ENCODE measurements around the gene ALOXE3. TPM values are rescaled to one million over a fixed set of nuclear protein-coding genes. Genes with fewer than 3 reads are reported as not detected.

Gene ALOXE3
- total RNA-seq, 1 donor from 2014 or later, result not detected

GRCh38 chr17:8095361-8095760 is 23.0 kb downstream of the ALOXE3 start:
- Mint-ChIP-seq H3K27ac (ENCODE audit: unreplicated experiment) (no peak overlapping the region), H3K36me3 (ENCODE audit: unreplicated experiment) (no peaks in the 10 kb centered on the region), H3K4me1 (ENCODE audit: low read depth, unreplicated experiment) (no peaks in the 10 kb centered on the region), H3K27me3 (ENCODE audit: unreplicated experiment) (peaks cover 7% of the 10 kb centered on the region), H3K9me3 (ENCODE audit: unreplicated experiment) (peaks cover 6% of the 10 kb centered on the region), H3K4me3 (ENCODE audit: unreplicated experiment) (no peak overlapping the region)
- TF ChIP-seq, protein P1, sequence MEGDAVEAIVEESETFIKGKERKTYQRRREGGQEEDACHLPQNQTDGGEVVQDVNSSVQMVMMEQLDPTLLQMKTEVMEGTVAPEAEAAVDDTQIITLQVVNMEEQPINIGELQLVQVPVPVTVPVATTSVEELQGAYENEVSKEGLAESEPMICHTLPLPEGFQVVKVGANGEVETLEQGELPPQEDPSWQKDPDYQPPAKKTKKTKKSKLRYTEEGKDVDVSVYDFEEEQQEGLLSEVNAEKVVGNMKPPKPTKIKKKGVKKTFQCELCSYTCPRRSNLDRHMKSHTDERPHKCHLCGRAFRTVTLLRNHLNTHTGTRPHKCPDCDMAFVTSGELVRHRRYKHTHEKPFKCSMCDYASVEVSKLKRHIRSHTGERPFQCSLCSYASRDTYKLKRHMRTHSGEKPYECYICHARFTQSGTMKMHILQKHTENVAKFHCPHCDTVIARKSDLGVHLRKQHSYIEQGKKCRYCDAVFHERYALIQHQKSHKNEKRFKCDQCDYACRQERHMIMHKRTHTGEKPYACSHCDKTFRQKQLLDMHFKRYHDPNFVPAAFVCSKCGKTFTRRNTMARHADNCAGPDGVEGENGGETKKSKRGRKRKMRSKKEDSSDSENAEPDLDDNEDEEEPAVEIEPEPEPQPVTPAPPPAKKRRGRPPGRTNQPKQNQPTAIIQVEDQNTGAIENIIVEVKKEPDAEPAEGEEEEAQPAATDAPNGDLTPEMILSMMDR (IDR thresholded peaks at IDR 0.05; ENCODE audit: partially characterized antibody, unreplicated experiment), result no peak
- no peak for DNase-seq

GRCh38 chr17:8091033-8091687 is 27.2 kb downstream of the ALOXE3 start:
- TF ChIP-seq, protein P1 (IDR thresholded peaks at IDR 0.05; ENCODE audit: partially characterized antibody, unreplicated experiment), result no peak
- Mint-ChIP-seq H3K27ac (ENCODE audit: unreplicated experiment) (no peak overlapping the region), H3K4me1 (ENCODE audit: low read depth, unreplicated experiment) (no peaks in the 10 kb centered on the region), H3K27me3 (ENCODE audit: unreplicated experiment) (peaks cover 13% of the 10 kb centered on the region), H3K4me3 (ENCODE audit: unreplicated experiment) (no peak overlapping the region), H3K9me3 (ENCODE audit: unreplicated experiment) (peaks cover 1% of the 10 kb centered on the region), H3K36me3 (ENCODE audit: unreplicated experiment) (no peaks in the 10 kb centered on the region)
- no peak for DNase-seq

DNA sequence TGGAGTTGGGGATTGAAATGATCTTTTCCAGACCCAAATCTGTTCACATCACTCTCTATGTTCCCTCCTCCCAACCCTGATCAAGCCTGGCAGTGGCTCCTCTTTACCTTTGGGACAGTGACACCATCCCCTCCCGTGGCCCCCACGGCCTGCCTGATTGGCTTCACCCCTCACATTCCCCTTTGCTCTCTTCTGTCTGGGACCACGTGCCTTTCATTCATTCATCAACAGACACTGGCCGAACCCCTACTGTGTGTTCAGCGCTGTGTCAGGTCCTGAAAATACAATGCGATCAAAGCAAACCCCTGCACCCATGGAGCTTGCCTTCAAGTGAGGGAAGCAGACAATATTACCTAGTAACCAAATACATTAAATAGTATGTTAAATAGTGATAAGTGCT is 28.6 kb downstream of the ALOXE3 start:
- Mint-ChIP-seq H3K27ac (ENCODE audit: unreplicated experiment) (no peak overlapping the region), H3K9me3 (ENCODE audit: unreplicated experiment) (no peaks in the 10 kb centered on the region), H3K27me3 (ENCODE audit: unreplicated experiment) (peaks cover 16% of the 10 kb centered on the region), H3K4me3 (ENCODE audit: unreplicated experiment) (no peak overlapping the region), H3K36me3 (ENCODE audit: unreplicated experiment) (no peaks in the 10 kb centered on the region), H3K4me1 (ENCODE audit: low read depth, unreplicated experiment) (no peaks in the 10 kb centered on the region)
- TF ChIP-seq, protein P1 (IDR thresholded peaks at IDR 0.05; ENCODE audit: partially characterized antibody, unreplicated experiment), result no peak
- DNase-seq, result no peak

DNA sequence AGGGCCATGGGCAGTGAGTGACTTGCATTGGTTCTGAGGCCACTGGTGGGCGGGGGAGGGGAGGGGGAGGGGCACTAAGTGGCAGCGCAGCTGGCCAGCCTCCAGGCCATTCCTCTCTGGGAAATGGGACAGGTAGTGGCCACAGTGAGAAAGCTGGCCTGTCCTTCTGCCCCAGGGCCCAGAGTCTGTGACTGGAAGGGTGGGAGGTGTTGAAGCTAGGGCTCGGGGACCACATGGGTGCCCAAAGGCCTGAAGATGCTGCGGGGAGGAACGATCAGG is 30.4 kb downstream of the ALOXE3 start:
- Mint-ChIP-seq H3K4me1 (ENCODE audit: low read depth, unreplicated experiment) (no peaks in the 10 kb centered on the region), H3K27me3 (ENCODE audit: unreplicated experiment) (peaks cover 14% of the 10 kb centered on the region), H3K9me3 (ENCODE audit: unreplicated experiment) (no peaks in the 10 kb centered on the region), H3K27ac (ENCODE audit: unreplicated experiment) (no peak overlapping the region), H3K4me3 (ENCODE audit: unreplicated experiment) (no peak overlapping the region), H3K36me3 (ENCODE audit: unreplicated experiment) (no peaks in the 10 kb centered on the region)
- TF ChIP-seq, protein P1 (IDR thresholded peaks at IDR 0.05; ENCODE audit: partially characterized antibody, unreplicated experiment), result no peak
- DNase-seq, result no peak

DNA sequence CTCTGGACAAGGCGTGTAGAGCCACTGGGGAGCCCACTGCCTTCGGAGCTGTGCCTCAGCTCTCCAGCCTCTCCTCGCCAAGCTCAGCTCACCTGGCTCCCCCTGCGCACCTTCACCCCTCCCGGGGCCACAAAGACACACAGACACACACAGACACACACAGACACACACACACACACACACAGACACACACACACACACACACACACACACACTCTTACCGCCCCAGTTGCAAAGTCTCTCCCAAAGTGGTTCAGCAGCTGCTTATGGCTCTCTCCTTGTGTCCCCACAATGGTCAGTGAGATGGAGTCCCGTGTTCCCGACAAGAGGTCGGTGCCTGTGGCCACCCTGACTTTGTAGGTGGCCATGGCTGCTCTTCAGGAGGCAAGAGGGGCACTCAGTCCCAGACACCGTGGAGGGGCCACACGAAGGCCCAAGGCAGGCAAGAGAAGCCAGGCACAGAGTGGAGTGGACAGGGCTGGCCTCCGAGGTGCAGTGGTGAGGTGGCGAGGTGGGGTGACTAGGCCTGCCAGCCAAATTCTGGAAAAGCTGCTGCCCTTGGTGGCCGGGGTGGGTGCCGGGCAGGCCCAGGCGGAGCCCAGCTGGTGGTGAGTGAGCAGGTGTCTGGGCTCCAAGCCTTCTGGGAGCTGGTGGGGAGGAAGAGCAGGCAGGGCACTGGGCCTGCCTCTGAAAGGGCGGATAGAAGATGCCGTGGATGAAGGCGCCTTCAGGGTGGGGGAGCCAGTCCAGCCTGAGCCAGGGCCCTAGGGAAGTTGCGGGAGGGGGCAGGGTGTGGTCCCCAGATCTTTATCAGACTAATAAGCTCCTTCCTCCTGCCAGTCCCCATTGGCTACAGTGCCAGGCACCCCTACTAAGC is 31.0 kb downstream of the ALOXE3 start, which contains the start of gene ALOX12B:
ALOX12B (minus strand) TSS at position 642 of the 877 bp plus-strand sequence; CDS start at position 368, 274 bp downstream.
- no peak within 1 kb of the TSS for H3K27ac Mint-ChIP-seq (ENCODE audit: unreplicated experiment)

More for the DNA sequence above, 31.0 kb downstream of the ALOXE3 start, which contains the start of gene ALOX12B:
- no peaks in the 10 kb centered on the region for H3K4me1 Mint-ChIP-seq (ENCODE audit: low read depth, unreplicated experiment)
- no peak for DNase-seq
- peaks cover 14% of the 10 kb centered on the region for H3K27me3 Mint-ChIP-seq (ENCODE audit: unreplicated experiment)
- H3K4me3 Mint-ChIP-seq (ENCODE audit: unreplicated experiment), result no peak within 1 kb of the TSS
- no peaks in the 10 kb centered on the region for H3K36me3 Mint-ChIP-seq (ENCODE audit: unreplicated experiment)
- H3K9me3 Mint-ChIP-seq (ENCODE audit: unreplicated experiment), result no peaks in the 10 kb centered on the region
- TF ChIP-seq, protein P1 (IDR thresholded peaks at IDR 0.05; ENCODE audit: partially characterized antibody, unreplicated experiment), result no peak
